Right ventricle myocardium inferior (tissue), 1 donor: ENCODE measurements around the gene CDYL2. TPM values are rescaled to one million over a fixed set of nuclear protein-coding genes. Genes with fewer than 3 reads are reported as not detected.

Experiments
- ATAC-seq: fragments of 200-7000 bp; cut with Tn5 transposase; one replicate; pipeline ENCODE4 v1.9.1; 2020; ENCODE audit warnings: mild to moderate bottlenecking, moderate library complexity
- DNase-seq: peaks from one replicate; pipeline ENCODE4 v3.0.0; 2021; ENCODE audit errors: missing footprints
- intact Hi-C: fragments of 100-400 bp; cut with DNase I; formaldehyde crosslinking; loops from one replicate; pipeline ENCODE4 v1.11.0; 2022
- total RNA-seq: library from RNA; stranded (reverse); fragmentation: NEBNext Ultra II Directional; extraction: Animal tissue kit (Norgen Biotek cat#: 25700); gene quantifications from one replicate; pipeline ENCODE4 v1.2.1, GENCODE V29; 2021
- donor health status: DM: no; HTN: yes; CAD: no; lungs with severe emphysema.

The CDYL2 gene
- total RNA-seq, 1 donor from 2014 or later: 4.2 TPM

GRCh38 chr16:80720804-80721371, 83.5 kb downstream of the CDYL2 start:
- ATAC-seq (no peak), DNase-seq (no peak)
- intact Hi-C loops: no loop called here

- ATAC-seq (no peak), DNase-seq (no peak)
- intact Hi-C loops: no loop called here
These were observed 84.8 kb downstream of the CDYL2 start for GRCh38 chr16:80719573-80719972.

- intact Hi-C loops: no loop called here
- ATAC-seq (no peak), DNase-seq (no peak)
These were observed 85.7 kb downstream of the CDYL2 start for GRCh38 chr16:80718480-80719220.

- intact Hi-C loops: no loop called here
These were observed 86.8 kb downstream of the CDYL2 start for GRCh38 chr16:80717611-80718010.

GRCh38 chr16:80716564-80717139, 87.7 kb downstream of the CDYL2 start:
- no peak for ATAC-seq
- intact Hi-C loops: no loop called here

More at GRCh38 chr16:80717611-80718010, 86.8 kb downstream of the CDYL2 start:
- no peak for ATAC-seq
- DNase-seq: no peak

GRCh38 chr16:80711406-80711805, 93.0 kb downstream of the CDYL2 start:
- DNase-seq (no peak), ATAC-seq (no peak)
- intact Hi-C loops: no loop called here

More at GRCh38 chr16:80716564-80717139, 87.7 kb downstream of the CDYL2 start:
- DNase-seq: no peak

GRCh38 chr16:80710918-80711317, 93.5 kb downstream of the CDYL2 start:
- intact Hi-C loops: no loop called here
- ATAC-seq (no peak), DNase-seq (no peak)

- ATAC-seq: no peak
- no peak for DNase-seq
- intact Hi-C loops: no loop called here
These were observed 95.6 kb downstream of the CDYL2 start for GRCh38 chr16:80708823-80709222.

GRCh38 chr16:80707686-80708085, 96.7 kb downstream of the CDYL2 start:
- intact Hi-C loops: no loop called here
- DNase-seq: no peak
- ATAC-seq: no peak

- DNase-seq (no peak), ATAC-seq (no peak)
- intact Hi-C loops: no loop called here
These were observed 98.8 kb downstream of the CDYL2 start for GRCh38 chr16:80705596-80705995.

GRCh38 chr16:80704751-80705505, 99.5 kb downstream of the CDYL2 start:
- intact Hi-C loops: no loop called here
- ATAC-seq: no peak
- no peak for DNase-seq

GRCh38 chr16:80703131-80704071, 101.0 kb downstream of the CDYL2 start:
- DNase-seq (no peak), ATAC-seq (no peak)
- intact Hi-C loops: no loop called here

- ATAC-seq: no peak
- intact Hi-C loops: no loop called here
- DNase-seq: no peak
These were observed 101.7 kb downstream of the CDYL2 start for GRCh38 chr16:80702696-80703095.

- intact Hi-C loops: no loop called here
- no peak for ATAC-seq
- no peak for DNase-seq
These were observed 103.8 kb downstream of the CDYL2 start for GRCh38 chr16:80700558-80700957.

- DNase-seq (no peak), ATAC-seq (no peak)
- intact Hi-C loops: no loop called here
These were observed 109.4 kb downstream of the CDYL2 start for GRCh38 chr16:80695020-80695419.

- DNase-seq (no peak), ATAC-seq (no peak)
- intact Hi-C loops: no loop called here
These were observed 110.8 kb downstream of the CDYL2 start for GRCh38 chr16:80693553-80693952.

GRCh38 chr16:80692270-80692669, 112.1 kb downstream of the CDYL2 start:
- no peak for DNase-seq
- ATAC-seq: no peak
- intact Hi-C loops: no loop called here

- DNase-seq: no peak
- ATAC-seq: no peak
- intact Hi-C loops: no loop called here
These were observed 113.2 kb downstream of the CDYL2 start for GRCh38 chr16:80691111-80691741.
